GM18517 (cell line): Measurements from ENCODE around the gene HOXA7.

Experiments used
- ATAC-seq: cut with Tn5 transposase; IDR thresholded peaks from one replicate; pipeline ENCODE4 v1.9.1; 2021; ENCODE audit warnings: mild to moderate bottlenecking, moderate library complexity; ENCODE audit not compliant: unreplicated experiment

HOXA7 gene

DNA sequence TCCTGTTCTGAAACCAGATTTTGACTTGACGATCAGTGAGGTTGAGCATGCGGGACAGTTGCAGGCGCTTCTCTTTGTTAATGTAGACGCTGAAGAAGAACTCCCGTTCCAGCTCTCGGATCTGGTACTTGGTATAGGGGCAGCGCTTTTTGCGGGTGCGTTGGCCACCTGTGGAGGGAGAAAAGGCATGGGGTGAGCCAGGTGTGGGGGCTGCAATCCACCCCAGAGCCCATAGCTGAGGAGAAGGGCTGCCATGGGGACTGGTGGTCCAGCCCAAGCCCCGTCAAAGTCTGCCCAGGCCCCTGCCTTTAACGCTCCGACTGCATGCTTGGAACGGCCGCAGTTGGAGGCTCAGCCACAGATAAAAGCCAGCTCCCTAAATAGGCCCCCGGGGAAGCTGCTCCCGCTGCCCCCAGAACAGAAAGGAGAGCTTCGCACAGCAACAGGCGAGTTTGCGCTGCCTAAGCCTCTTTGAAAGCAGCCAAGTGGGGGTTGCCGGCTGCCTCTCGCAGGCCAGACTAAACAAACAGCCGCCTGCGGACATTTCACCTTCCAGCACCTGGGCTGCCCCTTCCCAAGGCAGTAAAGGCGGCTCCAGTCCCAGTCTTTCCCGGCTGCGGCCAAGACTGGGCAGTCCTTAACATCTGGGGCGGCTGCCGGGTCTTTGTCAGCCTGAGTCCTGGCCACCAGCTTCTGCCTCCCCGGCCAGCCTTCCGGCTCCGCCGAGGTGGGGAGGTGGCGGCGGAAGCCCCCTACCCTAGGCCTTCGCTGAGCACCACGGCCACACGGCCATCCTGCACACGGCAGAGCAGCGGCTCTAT is 26.6 kb upstream of the HOXA7 start:
- no peak for ATAC-seq

DNA sequence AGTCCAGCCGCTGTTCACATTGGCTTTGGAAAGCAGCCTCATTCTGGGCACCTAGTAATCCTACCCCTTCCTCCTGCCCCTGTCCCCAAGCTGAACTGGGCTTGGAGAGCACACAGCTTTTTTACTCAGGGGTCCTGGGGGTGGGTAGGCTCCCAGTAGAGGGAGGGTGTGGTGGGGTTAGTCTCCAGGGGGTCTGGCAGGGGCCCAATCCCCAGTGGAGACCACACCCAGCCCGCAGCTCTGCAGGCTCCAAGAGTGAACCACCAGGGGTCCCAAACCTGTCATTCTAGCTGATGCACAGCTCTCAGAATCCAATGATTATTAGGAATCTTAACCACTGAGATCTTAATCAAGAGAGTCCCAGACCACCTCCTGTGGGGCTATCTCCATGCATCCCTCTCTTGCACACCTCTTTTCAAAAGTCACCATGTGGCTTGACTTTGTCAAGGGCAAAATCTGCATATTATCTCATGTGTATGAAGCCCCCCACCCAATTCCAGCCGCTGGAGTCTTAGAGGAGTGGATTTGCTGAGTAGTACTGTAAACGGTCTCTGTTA is 25.9 kb upstream of the HOXA7 start:
- ATAC-seq, result no peak

DNA sequence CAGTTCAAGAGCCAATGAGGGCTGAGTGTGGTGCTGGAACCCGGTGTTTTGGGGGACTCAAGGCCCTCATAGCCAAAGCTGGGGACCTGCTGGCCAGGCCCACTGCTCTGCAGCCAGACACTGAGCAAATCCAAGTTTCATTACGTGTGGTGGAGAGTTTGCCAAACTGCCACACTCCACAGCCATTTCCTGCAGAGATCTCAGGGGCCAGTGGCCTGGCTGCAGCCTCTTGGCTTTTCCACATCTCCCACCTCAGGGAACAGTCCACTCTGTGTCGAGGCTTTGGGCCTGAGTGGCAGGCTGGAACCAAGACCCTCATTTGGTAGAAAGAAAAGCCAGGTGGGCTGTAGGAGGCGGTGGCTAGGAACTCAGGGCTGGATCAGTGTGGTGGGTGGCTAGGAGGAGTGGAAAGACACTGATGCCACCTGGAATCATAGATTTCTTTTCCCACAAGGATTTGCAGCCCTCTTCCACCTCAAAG is 25.4 kb upstream of the HOXA7 start:
- no peak for ATAC-seq

DNA sequence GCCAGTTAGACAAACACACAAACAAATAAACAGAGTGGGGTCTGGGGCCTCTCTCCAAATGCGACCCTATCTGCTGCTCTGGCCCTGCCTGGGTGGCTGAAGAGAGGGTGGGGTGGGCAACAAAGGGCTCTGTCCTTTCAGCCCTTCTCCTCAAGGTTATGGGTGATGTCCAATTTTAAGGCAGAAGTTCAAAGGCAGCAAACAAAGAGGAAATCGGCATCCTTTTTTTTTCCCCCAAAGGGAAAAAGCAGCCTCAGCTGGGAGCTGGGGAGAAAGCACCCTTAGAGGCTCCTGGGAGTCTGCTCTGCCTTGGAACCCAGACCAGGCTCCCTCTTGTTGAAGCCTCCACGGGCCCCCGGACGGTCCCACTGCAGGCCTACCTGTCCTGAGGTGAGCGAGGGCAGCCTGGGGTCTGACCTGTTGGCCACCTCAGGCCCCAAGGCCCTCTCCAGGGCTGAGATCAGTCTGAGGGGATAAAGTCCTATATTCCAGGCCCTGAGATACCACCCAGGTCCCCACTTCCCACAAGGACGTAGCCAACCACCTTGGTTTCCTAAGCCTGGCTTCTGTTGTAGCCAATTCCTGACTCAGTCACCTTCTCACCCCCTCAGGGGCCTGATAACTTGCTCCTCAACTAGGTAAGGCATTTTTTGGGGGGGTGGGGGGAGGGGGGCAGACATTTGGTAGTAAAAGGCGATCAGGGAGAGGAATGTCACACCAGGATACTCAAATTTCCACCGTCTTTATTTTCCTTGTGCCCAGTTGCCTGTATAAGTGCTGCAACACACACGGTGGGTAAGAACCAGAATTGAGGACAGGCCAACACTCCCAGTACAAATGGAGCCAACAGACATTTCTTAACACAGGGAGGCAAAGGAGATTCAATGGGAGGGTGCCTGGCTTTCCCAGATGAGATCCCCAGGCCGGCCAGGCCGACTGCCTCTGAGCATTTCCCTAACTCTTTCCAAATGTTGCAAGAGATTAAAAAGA is 24.3 kb upstream of the HOXA7 start:
- ATAC-seq, result no peak

DNA sequence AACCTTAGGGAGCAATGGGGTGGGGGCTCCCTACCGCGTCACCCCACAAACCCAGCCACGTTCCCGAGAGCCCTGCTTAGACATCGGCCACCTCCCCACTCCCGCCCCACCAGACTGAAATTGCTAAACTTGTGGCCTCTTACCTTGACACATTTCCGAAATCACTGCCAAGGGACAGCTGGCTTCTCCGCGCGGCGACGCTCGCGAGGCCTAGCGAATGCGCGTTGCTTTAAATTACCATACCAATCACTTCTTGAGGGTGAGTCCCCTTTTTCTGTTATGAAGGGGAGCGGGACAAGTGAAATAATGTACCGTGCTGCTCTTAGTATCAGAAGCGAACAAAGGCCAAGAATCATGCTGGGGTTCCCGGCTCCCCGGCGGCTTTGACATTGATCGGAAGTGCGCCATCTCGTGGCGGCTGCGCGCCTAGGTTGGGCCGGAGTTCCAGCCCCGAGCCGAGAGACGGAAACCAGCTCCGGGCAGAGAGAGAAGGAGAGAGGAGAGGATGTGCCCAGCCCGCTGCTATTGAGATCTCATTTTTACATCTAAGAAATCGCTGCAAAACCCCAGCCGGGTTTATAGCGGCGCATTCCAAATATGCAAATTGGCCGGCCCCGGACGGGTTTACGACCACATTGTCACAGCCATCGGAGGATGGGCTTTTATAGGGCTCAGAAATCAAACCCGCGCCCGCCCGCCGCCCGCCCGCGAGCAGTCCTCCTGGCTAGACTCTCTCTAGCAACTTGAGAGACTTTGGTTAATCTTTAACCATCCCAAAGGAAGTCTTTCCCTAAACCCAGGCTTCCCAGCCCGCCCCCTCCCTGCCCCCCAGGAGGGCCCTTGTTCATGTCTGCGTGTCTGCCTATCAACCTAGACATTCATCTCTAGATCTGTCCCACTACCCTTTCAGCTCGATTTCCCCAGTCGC is 23.3 kb upstream of the HOXA7 start:
- no peak for ATAC-seq

DNA sequence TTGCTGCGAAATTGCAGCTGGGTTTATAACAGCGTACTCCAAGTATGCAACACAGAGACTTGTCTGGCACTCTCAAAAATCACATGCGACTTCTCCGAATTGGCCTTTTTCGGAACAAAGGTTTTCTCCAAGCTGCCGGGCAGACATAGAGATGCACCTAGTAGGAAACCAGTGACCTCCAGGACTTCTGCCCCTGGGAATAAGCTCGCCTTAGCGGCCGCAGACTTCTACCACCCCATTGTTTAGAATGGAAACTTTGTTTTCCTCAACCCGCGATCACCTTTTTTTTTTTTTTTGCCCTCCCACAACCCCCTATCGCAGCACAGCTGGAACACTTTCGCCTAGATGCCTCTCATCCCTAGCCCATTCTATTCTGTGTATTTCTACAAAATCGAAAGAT is 22.6 kb upstream of the HOXA7 start:
- ATAC-seq, result no peak

DNA sequence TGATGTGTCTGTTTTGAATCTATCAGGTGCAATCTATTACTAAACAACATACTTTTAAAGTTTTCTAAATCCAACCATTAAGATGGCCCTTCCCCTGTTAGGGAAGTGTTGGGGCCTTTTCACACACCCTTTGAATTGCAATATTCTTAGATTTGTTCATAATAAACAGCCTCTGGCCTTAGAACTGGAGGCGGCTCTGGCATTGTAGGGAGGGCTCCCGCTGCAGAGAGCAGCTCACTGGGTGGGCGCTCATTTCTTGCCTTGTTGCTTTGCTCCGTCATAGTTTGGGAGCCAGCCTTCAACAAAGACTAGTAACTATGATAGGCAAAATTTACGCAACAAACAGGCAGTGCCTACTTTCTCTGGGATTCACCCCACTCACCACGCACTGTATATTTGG is 21.9 kb upstream of the HOXA7 start:
- no peak for ATAC-seq

DNA sequence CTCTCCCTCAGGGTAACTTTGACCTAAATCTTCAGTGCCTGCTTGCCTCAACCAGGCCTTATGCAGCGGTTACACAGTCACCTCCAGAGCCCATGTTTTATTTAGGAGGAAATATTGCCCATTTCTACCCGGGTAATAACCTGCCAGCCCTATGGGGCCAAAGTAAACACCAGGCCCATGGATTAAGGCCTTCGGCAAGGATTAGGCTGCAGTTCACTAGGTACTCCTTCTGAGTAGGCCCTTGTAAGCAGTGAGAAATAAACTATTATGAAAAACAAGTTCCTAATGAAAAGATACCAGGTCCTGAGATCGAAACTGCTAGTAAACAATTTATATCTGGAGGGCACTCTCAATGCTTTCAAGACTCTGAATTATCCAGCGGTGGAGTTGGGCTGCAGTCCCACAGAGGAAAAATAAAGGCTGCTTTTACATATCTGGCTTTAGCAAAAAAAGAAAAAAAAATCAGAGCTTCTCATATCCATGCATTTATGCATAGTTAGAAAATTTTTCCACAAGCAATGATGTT is 21.4 kb upstream of the HOXA7 start:
- no peak for ATAC-seq

DNA sequence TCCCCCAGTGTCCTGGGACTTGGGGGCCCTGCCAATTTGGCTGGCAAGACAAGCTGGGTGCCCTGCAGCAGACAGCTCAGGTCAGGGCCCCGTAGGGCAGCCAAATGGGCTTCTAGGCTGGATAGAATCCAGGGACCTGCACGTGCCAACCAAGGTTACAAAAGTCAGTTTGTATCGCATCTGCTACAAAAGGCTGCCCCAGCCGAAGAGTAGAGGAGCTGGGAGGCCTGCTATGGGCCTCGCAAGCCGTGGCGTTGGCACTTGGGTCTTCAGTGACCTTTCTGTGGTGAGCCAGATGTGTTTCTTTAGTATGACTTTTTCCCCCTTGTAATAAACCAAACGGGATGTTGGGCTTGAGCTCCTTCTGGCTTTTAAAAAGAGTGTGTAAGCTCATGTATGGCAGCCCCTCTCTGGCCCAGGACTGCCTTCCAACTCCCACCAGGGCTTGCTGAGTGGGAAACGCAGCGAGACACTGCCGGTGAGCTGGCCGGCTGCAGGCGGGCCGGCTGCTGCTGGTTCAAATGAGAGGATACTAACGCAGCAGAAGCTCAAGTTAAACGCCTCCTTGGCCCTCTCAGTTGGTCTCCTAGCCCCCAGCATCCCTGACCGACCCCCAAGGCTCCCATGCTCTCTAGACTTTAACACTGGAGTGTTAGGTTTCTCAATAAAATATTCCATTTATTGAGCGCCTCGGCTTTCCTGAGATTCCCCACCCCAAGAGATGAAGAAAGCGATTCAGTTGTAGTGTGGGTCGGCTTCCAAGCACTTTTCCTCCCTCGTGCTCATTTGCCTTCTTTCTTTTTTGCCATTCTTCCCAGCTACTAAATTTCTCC is 20.7 kb upstream of the HOXA7 start:
- ATAC-seq, result no peak

DNA sequence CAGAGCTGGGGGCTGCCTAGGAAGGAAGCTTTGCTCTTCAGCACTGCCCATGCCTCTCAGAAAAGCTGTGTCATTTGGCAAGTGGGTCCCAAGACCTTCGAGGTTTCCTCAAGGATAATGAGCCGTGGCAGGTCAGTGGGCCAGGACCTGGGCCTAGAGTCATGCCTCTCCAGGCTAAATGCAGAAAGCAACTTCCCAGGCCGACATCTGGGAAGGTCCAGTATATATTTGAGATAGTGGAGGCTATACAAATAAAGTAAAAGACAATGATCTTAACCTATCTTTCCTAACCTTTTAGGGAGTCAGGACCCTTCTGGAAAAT is 20.0 kb upstream of the HOXA7 start:
- no peak for ATAC-seq

DNA sequence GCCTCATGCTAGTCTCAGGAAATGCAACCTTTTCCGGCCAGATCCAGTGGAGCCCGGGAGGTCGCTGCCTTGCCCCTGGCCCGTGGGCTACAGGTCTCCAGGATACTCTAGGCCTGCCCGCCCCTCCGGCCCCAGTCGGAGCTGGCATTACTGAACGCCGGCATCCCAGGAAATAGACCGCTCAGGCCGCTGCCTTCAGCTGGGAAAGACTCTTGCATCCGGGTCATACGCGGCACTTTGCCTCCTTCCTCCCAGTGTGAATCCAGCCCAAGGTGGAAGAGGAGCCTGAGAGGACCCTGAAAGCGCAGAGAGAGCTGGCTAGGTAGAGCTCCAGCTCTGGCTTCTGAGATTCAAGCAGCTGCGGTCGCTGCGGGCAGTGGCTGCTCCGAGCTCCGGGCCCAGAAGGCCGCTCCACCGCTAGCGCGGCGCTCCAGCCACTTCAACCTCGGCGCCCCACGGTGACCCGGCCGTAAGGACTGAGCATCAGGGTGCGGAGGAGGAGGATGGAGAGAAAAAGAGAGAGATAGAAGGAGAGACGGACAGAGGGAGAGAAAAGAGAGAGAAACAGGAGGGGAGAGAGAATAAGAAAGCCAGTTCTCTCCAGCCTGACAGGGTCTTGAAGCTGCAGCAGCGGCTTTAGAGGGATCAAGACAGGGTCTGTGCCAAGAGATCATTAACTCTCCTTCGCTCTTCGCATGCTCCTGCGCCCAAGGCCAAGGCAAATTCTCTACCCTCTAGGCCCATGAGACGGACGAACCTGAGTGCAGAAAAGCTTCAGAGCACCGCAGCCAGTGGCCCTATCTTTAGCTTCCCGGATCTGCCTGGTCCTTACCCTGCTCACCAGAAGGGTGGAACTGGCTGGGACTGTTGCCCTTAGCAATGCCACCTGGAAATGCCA is 19.4 kb upstream of the HOXA7 start:
- ATAC-seq, result no peak

DNA sequence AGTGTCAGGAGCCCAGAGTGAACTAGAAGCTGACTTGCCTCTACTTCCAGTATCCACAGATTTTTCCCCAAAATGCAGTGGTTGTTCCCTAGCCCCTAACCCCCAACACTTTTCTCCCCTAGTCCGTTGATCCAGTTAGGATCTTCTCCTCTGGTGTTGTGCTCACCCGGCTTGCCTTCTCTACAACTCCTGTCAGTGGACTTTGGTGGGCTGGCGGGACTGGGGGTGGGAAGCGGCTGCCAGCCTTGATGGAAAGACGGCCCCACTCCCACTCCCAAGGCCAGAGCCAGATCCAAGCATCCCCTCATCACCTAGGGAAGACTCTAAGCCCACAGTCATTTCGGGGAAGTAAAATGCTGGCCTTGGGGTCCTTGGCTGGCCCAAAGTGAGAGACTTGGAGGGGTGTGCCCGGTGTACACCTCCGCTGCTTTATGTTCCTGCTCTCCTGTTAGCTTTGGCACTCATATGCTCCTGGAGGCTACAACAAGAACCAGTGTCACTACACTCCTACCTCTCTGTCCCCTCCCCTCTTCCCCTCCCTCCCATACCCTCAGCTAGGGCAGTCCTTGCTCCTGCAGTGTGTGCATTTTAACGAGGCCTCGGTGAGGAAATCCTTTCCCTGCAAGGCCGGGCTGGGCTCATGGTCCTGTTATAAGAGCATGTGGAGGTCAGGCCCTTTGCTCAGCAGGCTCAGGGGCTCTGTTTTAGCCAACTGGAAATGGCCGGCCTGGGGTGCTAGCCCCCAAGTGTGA is 18.6 kb upstream of the HOXA7 start:
- ATAC-seq, result no peak

DNA sequence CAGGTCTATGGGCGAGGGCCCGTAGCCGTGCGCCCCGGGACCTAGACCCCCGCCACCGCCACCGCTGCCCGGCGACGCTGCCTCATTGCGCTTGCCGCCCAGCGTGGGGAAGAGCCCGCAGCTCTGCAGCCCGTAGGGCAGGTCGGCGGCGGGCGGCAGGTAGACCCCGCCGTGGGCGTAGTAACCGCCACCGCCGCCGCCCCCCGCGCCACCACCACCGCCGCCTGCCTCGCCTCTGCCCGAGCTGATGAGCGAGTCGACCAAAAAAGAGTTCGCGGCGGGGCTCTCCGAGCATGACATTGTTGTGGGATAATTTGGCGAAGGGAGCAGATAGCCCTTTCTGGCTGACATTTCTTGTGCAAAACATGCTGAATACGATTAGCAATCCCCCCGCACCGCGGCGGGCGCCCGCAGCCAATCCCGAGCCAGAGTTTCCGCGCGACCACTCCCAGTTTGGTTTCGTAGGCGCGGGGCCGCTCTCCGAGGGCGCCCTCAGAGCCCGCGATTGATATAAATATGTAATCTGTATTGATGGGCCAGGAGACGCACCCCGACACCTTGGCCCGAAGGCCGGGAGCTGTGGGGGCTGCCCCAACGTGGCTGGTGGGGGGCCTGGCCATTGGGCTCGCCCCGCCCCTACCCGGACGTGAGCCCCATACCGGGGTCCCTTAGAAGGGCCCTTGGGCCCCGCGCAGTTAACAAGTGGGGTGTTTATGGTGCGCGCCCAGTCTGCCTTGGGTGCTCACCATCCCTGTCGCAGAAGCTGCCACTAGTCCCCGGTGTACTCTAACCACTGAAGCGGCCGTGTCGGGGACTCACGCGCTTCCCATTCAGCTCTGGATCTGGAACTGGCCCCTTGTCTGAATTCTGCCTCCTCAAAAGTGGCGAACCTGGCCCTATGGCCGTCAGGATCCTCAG is 17.7 kb upstream of the HOXA7 start, which contains the start of gene HOXA10:
HOXA10 (minus strand) TSS at position 365 of the 918 bp plus-strand sequence; CDS start at position 351, 14 bp downstream.
- no peak for ATAC-seq

DNA sequence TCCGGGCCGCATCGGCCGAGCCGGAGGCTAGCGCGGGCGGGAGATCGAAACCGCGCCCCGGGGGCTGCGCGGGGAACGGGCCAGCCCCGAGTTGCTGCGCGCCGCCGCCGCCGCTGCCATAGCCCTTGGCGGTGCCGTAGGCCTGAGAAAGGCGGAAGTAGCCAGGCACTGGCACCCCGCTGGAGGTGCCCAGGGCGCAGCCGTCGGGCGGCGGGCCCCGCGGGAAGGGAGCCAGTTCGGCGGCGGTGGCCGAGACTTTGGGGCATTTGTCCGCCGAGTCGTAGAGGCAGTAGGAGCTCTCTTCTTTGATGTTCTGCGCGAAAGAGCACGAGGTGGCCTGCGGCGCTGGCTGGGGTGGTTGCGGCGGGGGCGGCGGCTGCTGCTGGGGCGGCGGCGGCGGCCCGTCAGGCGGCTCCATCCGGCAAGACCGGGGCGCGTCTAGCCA is 17.1 kb upstream of the HOXA7 start:
- ATAC-seq, result no peak

DNA sequence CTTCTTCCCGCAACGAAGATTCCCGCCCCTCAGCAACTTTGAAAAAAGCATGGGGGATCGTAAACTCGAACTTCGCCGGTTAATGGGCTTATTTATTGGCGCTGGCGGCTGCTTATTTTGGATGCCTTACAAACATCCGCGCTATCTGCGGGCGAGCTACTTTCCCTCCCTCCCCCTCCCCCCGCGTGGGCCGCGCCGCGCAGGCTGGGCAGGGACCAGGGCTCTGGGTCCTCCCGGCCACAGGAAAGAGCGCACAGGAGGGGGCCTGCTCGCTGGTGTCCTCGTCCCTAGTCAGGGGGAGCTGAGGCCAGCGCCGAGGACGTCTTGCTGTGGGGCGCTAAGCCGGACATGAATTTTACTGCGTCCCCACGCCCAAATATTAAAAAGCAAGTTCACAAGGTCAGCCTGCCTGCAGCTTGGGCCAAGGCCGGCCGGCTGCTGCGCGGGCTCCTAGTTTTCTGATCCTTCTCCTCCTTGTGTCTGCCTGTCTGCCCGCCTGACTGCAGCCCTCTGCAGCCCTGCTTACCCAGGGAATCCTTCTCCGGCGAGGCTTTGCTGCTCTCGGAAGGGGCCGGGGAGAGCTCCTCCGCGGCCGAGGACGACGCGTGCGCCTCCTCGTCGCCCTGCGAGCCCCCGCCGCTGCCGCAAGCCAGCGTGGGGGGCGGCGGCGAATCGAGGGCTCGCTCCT is 16.5 kb upstream of the HOXA7 start:
- no peak for ATAC-seq

DNA sequence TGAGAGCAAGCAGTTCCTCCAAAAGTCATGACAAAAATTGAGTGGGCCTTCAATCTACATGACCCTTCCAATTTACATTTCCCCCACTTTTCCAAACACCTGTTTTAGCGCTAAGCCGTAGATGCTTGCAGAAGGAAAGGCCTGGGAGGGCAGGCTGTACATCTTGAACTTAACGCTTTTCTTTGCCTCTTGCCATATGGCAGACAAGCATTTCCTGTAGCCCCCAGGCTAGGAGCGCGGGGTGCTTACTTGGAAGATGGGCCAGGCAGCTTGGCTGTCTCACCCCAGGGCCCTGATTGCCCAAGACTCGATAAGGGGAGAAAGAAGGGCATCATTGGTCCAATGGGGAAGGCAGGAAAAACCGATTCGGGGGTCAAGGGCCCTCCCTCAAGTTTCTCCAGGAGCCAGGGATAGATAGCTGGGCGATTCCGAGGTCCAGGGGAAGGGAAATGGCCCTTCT is 15.9 kb upstream of the HOXA7 start:
- no peak for ATAC-seq
